GM19023 (cell line): ENCODE results near the gene UAP1L1.
A peak's percentile ranks its signal among the peaks of the same experiment; 100 is the strongest.
"Not testable (repeated sequence)": the region's sequence is repeated elsewhere in the genome, so short reads cannot be mapped to it uniquely, and the experiment has no call there.

Experiments
- ATAC-seq: cut with Tn5 transposase; IDR thresholded peaks from one replicate; pipeline ENCODE4 v1.9.1; 2021; ENCODE audit warnings: mild to moderate bottlenecking, moderate library complexity; ENCODE audit not compliant: unreplicated experiment

UAP1L1 gene

DNA sequence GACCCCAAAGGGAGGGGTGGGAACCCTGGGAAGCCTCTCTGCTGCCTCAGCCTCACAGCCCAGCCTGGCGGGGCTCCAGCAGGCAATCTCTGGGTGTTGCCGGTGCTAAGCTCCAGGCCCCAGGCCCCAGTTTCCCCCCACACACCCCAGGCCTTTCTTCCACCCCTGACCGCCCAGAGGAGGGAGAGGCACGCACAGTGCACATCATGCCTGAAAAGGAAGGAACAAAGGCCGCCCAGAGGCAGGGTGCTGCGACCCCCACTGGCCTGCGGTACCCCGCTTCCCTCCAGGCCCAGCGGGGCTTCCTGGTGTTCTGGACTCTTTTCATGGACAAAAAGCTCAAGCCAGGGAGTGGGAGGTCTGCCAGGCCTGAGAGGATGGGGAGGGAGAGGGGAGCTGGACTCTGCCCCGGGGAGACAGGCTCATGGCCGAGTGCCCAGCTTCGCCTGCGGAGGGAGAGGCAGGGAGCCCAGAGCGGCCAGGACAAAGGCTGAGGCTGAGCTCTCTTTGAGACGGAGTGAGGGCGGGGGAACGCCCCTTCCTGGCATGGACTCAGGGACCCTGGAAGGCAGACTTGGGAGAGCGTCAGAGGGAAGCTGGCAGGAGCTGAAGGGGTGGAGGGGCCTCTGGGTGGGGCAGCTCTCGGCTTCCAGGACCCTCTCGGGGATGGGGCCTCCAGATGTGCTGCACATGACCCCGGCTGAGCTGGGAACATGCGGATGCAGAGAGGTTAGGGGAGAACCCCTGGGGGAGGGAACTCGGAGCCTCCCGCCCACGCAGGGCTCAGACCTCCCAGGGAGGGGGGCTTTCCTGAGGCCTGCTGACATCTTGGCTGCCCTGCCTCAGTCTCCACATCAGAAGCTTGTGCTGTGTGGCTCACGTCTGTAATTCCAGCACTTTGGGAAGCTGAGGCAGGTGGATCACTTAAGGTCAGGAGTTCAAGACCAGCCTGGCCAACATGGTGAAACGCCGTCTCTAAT is 21.6 kb upstream of the UAP1L1 start:
- ATAC-seq, result no peak

DNA sequence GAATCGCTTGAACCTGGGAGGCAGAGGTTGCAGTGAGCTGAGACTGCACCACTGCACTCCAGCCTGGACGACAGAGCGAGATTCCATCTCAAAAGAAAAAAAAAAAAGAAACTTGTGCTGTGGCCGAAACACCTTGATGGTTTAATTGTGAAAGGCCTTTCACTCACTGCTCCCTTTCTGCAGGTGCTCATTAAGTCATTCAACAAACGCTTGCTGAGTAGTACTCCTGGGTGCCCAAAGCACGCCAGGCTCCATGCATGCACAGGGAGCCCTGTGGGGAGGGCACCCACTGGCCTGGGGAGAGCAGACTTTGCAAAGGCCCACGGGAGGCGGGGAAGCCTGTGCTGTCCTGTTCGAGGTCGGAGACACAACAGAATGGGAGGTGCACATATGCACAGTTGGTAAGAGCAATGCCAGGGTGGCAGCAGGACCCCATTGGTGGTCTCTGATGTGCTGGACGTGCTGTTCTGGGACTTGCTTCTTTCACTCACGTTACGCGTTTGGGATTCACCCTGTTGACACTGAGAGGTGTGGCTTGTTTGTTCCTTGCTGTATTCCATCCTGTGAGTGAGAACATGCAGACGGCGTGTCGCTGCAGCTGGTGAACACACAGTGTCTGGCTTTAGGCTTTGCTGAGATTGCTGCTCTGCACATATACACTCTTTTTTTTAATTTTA is 20.4 kb upstream of the UAP1L1 start:
- ATAC-seq, result no peak

DNA sequence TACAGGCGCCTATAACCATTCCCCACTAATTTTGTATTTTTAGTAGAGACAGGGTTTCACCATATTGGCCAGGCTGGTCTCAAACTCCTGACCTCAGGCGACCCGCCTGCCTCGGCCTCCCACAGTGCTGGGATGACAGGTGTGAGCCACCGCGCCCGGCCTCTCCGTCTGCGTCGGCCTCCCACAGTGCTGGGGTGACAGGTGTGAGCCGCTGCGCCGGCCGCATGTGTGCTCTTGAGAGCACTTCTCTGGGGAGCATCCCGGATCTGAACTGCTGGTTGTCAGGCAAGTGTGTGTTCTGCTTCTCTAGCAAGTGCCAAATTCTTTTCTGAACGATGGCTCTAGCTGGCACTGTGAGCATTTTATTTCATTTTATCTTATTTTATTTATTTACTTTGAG is 19.8 kb upstream of the UAP1L1 start:
- ATAC-seq, result no peak

DNA sequence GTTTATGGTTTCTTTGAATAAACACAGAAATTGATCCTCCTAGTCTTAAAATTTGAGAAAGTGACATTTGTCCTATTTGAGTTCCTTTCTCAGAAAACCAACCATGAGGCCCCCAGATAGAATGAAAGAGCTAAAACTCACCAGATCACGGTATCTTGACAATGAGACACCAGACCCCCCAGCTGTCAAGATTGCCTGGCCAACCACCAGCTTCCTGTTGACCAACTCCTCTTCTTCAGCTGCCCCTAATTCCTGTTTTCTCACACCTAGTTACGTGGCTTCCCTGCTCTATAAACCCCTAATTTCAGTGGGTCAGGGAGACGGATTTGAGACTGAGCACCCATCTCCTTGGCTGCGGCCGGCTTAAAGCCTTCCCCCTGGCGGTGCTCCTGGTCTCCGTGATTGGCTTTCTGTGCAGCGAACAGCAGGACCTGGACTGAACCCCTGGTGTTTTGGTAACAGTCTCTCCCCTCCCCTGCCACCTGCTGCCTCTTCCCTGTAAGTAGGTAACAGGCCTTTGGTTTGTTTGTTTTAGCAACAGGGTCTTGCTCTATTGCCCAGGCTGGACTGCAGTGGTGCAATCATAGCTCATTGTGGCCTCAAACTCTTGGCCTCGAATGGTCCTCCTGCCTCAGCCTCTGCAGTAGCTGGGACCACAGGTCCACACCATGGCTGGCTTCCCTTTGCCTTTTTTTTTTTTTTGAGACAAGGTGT is 18.6 kb upstream of the UAP1L1 start:
- ATAC-seq, result no peak

DNA sequence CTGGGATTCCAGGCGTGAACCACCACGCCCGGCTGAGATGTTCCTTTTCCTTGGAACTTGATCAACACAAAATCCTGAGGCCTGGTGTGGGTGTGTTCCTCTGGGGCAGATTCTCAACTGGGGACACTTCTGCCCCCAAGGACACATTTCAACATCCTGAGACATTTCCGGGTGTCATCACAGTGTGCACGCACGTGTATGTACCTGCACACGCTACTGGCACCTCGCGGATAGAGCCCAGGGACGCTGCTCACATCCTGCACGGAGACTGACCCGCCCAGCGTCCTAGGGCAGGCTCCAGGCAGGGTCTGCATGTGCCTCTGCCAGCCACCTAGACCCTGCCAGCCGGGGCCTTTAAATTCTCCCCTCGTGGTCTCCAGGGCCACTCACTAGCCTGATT is 14.9 kb upstream of the UAP1L1 start:
- no peak for ATAC-seq

DNA sequence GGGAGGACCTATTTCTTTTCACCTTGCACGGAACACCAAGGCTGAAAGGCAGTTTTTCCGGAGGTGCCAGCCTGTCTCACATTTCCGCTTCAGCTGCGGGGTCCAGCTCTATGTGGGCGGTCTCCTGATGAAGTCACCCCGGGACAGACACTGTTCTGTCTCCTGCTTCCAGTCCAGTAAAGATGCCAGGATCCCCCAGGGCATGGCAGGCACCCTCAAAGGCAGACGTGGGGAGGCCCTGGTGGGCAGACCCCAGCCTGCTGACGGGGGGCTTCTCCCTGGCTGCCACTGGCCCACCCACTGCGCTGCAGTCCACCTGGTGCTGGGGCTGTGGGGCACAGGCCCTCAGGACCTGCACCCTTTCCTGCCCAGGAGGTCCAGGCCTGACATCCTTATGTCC is 14.5 kb upstream of the UAP1L1 start:
- not testable (repeated sequence) for ATAC-seq

DNA sequence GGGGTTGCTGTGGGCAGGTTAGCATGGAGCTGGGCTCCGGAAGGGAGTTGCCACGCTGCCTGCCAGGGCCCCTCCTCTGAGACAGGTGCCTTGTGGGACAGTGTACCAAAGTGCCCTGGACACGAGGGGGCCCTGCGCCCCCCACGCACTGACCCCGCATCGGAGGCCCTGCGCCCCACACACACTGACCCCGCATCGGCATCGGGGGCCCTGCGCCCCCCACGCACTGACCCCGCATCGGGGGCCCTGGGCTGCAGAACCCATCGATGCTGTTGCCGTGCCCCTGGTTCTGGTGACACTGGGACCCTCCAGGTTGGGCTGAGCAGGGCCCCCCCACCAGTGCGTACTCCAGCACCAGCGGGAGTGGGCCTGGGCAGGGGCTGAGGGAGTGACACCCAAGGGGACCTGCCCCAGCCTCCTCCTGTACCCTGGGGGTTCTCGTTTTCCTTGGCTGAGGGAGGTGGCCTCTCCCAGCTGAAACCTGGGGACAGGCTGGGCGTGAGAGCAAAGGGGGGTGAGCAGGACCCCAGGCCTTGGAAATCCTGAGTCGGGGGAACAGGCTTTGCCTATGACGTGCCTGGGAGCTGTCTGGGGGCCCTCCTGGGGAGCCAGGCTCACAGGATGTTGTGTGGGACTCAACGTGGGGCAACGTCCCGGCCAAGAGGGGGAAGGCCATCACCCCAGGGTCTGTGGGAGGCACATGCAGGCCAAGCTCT is 13.8 kb upstream of the UAP1L1 start:
- ATAC-seq, result no peak

DNA sequence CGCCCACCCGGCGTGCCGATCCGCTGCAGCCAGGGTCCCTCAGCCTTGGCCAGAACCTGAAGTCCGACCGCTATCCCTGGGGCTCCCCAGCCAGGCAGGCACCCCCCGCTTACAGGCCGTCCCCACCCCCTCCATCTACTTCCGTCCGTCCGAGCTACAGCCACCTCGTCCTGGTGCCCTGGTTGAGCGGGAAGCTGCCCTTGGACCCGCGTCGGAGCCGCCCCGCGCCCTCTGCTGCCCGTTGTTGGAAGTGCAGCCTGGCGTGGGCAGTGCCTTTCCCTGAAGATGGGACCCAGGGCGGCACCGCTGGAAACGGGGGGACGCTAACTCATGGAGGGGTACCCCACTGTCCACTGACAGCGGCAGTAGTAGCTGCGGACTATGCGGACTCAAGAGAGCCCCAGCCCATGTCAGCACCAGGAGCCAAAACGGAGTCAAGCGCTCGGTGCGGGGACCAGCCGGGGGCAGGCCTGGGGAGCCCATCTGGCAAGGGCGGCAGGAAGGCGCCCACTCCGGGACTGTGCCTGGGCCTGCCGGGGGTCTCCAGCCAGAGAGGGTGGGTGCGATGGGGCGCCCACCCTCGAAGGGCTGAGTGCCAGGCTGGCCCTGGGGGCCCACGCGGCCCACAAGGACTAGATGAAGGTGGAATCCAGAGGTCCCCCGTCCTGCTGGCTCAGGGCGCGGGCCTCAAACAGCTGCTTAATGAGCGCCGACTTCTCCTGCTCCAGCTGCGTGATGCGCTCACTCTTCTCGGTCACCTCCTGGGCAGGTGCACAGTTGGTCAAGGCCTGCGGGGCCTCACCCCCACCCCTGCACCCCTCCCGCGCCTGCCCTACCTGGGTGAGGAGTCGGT is 13.1 kb upstream of the UAP1L1 start:
- ATAC-seq, result no peak

DNA sequence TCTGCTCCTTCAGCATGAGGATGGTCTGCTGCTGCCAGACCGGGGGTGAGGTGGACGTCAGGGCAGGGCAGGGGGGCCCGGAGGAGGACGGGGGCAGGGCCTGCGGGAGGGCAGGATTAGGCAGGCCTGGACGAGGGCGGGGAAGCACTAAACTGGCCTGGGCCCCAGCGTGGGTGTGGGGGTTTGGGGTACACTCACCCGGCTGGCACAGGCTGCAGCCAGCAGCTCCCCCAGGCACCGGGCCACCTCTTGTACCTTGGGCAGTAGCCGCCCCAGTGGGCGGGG is 12.5 kb upstream of the UAP1L1 start:
- ATAC-seq, result no peak

DNA sequence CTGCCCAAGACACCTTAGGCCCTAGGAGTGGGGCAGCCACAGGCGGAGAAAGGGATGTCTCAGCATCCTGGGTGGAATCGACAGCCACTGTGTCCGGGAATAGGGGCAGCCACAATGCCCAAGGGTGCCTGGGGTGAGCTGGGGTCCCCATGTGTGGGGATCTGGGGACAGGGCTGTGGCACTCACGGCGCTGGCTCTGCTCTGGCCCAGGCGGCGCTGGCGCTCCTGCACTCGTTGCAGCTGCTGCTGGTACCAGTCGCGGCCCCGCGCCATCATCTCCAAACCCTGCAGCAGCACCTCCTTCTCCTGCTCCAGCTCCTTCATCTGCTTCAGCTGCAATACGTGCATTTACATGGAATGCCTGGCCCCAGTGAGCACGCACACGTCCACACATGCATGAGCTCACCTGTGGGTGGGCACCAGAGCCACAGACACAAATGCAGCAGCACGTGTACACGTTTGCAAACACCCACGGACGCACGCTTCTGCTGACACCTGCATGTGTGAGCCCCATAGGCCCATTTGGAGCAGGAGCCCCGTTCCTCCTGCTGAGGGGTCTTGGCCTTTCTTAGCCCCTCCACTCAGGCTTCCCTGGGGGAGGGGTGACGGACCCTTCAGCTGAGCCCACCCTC is 11.9 kb upstream of the UAP1L1 start:
- ATAC-seq, result no peak

DNA sequence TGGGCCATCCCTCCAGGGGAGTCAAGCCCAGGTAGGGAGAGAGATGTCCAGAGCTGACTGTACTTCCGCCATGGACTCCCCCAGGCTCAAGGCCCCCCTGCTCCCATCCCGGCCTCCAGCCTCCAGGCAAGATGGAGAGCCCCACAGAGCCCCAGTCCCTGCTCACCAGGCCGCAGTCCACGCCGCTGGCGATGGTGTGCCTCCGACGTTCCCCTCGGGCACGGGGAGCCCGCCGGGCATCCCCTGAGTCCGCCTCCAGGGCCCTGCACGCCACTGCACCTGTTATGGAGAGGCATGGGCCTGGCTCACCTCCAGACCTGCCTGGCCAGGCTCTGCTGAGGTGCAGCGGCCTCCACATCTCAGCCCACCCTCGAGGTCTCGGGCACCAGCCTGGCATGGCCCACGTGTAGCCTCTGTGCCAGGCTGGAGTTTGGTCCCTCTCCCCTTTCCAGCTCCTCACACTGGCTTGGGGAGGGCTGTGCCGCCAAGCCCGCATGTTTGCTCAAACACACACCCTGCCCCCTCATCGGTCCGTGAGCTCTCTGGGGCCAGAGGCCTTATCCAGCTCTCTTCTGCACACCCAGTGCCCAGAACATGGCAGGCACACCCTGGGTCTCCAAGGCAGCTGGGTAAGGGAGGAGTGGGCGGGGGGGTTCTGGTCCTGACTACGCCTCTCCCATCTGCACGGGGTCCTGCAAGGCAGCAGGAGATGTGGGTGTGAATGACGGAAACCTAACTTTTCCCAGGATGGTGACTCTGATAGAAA is 11.0 kb upstream of the UAP1L1 start:
- ATAC-seq, result no peak

DNA sequence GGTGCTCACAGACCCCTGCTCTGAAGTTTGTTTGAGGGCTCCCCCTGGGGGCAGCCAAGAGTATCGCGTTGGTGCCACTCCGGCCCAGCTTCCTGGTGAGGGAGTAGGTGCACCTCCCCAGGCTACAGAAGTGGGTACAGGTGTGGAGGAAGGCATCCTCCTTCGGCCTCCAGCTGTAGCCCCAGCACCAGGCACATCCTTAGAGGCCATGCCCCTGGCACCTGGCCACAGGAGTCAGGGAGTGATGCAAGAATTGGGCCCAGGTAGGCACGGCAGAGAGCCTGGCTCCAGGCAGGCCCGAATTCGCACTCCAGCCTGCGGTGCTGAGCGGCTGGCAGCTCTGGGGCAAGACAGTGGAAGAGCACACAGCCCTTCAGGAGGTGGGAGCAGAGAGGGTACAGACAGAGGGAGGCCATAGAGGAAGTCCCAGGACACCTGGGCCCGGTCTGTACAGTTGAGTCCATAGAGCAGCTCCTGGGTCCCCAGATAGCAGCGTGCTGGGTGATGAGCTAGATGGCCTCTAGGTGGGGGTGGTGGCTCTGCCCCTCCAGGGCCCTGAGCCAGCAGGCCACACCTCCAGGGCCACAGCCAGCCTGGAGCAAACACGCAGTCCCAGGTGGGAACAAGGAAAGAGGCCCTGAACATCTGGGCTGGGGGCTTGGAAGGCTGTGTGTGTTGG is 9.3 kb upstream of the UAP1L1 start:
- no peak for ATAC-seq

DNA sequence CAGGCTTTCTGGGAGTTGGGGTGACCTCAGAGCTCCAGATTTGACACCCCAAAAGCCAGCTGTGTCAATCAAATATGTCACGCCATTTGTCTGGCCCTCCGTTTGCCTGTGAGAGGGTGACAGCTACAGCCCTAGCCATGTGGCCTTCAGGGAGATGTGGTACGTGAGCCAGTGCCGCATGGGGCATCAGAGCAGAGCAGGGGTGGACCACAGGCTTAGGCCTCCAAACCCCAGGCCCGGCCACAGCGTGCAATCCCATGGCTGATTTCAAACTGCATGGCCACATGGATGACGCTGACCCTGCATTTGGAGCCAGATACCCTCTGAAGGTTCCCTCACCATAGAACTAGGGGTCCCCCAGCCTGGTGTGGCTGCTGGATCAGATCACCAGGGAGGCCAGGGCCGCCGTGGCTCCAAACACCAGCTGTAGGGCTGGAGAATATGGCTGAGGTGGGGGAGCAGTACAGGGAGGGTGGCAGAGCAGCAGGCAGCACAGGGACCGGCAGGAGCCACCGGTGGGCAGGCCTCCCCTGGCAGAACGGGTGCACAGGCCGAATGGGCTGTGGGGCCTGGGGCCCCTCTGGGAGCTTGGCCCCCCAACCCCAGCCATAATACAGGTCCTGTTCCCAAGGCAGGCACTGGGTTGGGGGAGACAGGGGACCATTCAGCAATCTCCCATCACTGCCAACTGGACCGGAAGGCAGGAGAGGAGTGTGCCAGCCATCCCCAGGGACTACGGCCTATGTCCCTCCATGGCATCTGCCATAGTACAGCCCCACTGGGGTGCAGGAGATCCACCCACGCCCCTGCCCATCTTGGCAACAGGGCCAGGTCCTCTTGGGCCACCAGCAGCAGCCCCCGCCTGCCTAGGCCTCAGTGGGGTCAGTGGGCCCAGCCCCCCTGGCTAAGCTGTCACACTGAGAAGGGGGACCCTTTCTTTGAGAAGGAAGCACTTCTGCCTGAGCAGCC is 8.5 kb upstream of the UAP1L1 start:
- no peak for ATAC-seq

DNA sequence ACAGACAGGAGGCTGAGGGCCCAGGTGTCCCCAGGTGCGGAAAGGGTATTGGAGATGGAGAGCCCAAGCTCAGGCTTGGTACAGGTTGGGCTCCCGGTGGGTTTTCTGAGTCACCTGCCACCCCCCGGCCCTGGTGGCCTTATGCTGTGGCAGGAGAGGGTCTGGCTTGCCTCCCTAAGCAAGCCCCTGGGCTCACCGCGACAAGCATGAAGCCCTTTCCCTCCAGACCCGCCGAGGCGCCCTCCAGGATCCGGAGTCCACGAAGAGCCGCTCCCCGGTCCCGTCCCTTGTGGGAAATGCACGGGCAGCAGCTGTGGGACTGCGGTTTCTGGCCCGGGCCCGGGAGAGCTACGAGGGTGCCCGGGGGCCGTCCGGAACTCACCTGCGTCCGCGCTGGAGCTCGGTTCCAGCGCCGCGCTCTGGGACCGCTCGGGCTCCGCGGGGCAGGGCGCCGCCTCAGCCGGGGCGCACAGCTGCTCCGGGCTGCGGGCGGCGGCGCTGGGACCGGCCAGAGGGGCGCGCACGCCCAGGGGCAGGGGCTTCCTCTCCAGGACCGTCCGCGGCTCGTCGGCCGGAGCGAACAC is 7.7 kb upstream of the UAP1L1 start:
- ATAC-seq, result no peak

DNA sequence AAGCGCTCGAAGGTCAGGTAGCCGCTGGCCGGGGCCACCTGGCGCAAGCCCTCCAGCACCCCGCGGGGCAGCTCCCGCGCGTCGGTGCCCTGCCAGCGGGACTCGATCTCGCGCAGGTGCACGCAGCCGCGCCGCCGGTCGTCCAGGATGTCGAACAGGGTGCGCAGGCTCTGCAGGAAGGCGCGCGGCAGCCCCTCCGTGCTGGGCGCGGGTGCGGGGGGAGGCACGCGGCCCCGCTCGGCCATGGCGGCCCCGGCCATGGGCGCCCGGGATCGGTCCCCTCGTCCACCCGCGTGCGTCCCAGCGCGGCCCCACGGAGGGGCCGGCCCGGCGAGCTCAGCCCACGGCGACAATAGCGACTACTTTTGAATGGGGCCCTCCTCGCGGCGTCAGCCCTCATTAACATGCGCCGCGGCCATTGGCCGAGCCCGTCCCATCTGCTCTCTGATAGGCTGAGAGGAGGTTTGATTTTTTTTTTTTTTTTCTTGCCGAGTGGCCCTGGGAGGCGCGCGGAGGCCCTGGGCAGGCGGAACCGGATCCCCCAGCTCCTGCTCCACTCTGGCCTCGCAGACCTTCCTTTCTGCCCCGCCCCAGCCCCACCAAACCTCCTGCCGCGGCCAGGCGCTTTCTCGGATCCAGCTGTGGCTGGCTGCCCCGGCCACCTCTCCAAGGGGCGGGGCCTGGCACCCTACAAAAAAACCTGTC is 7.0 kb upstream of the UAP1L1 start, which contains the start of gene SAPCD2:
SAPCD2 (minus strand) TSS at position 357 of the 705 bp plus-strand sequence; CDS start at position 260, 97 bp downstream.
- peak; percentile 72 for ATAC-seq

DNA sequence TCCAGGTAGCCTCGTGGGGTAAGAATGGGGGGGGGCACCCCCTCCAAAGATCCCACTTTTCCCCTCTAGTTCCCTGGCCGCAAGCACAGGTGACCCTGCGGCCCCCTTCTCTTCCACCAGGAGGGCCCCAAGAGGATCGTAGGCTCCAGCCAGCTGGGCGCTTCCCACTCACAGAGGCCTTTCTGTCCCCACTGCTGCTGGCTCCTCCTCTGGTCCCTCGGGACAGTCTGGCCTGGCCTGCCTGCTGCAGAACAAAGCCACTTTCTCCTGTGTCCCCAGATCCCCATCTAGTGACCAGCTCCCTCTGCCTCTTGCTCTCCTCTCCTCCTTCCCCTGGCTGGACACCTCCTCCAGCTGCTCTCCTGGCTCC is 6.4 kb upstream of the UAP1L1 start:
- ATAC-seq, result no peak
